Endothelial cell of umbilical vein (primary cell): ENCODE measurements around the gene MAP7D3.

Source experiments
- EZH2 ChIP-seq: IDR thresholded peaks from 2 replicates; pipeline ENCODE4 v1.6.1; 2012; ENCODE audit warnings: borderline replicate concordance, low read depth, mild to moderate bottlenecking, moderate library complexity, low read length, inconsistent platforms; ENCODE audit not compliant: severe bottlenecking
- GATA2 ChIP-seq: IDR thresholded peaks from 2 replicates; pipeline ENCODE4 v1.7.0; 2011; ENCODE audit warnings: low read depth, mild to moderate bottlenecking, moderate library complexity, mixed read lengths, low read length; ENCODE audit not compliant: insufficient read length, insufficient read depth
- JUN ChIP-seq: IDR thresholded peaks from 2 replicates; pipeline ENCODE4 v1.6.1; 2011; ENCODE audit warnings: borderline replicate concordance, low read depth; ENCODE audit not compliant: insufficient read length, insufficient read depth
- MYC ChIP-seq: IDR thresholded peaks from one replicate; pipeline ENCODE4 v1.6.1; 2011; ENCODE audit warnings: mild to moderate bottlenecking, low read depth, low read length
- POLR2A ChIP-seq: IDR thresholded peaks from 2 replicates; pipeline ENCODE4 v1.6.1; 2012; ENCODE audit warnings: low read depth, mild to moderate bottlenecking, control low read depth, low read length
- POLR2AphosphoS5 ChIP-seq: IDR thresholded peaks from 2 replicates; pipeline ENCODE4 v1.6.1; 2012; ENCODE audit warnings: low read depth, mild to moderate bottlenecking, control low read depth, low read length, moderate library complexity; ENCODE audit not compliant: insufficient read depth
- TF ChIP-seq, protein P1 (sequence below), 2 donors: IDR thresholded peaks; 1 replicate in 1 of 2; 2 replicates in 1 of 2; pipeline ENCODE4 v1.5.1; 2011; ENCODE audit warnings: low read length in 2 of 2, mild to moderate bottlenecking in 2 of 2, moderate library complexity in 2 of 2, control low read depth in 1 of 2, inconsistent platforms in 1 of 2, low read depth in 1 of 2; ENCODE audit not compliant: insufficient read depth in 1 of 2; ENCODE audit errors: extremely low read depth in 1 of 2
- TF ChIP-seq, protein P2 (sequence below): IDR thresholded peaks from 2 replicates; pipeline ENCODE4 v1.6.1; 2011; ENCODE audit not compliant: insufficient read depth, insufficient read length

DNA sequence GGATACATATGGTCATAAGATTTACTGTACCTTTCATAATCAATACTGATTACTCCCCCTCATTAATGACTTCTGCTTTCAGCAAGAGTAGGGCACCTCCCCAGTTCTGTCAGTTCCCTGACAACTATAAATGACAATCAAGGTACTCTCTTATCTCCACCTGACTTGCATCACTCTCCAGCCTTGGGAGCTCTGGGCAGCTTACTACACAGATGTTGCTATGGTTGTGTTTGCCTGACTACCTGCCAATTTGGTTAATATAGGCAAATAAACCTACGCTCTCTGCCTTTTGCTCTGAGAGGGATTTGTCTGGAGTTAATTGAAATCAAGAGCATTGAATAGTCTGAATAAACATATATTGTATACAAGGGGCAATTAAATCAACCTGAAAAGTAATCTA, 22.8 kb upstream of the MAP7D3 start:
- TF ChIP-seq, protein P1, sequence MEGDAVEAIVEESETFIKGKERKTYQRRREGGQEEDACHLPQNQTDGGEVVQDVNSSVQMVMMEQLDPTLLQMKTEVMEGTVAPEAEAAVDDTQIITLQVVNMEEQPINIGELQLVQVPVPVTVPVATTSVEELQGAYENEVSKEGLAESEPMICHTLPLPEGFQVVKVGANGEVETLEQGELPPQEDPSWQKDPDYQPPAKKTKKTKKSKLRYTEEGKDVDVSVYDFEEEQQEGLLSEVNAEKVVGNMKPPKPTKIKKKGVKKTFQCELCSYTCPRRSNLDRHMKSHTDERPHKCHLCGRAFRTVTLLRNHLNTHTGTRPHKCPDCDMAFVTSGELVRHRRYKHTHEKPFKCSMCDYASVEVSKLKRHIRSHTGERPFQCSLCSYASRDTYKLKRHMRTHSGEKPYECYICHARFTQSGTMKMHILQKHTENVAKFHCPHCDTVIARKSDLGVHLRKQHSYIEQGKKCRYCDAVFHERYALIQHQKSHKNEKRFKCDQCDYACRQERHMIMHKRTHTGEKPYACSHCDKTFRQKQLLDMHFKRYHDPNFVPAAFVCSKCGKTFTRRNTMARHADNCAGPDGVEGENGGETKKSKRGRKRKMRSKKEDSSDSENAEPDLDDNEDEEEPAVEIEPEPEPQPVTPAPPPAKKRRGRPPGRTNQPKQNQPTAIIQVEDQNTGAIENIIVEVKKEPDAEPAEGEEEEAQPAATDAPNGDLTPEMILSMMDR (IDR thresholded peaks at IDR 0.05; ENCODE audit: extremely low read depth in 1 of 2, insufficient read depth in 1 of 2, low read depth in 1 of 2, low read length in 2 of 2) = no peak
- TF ChIP-seq POLR2A (no peak), EZH2 (no peak), POLR2AphosphoS5 (no peak), MYC (no peak), JUN (no peak), GATA2 (no peak)
- TF ChIP-seq, protein P2, sequence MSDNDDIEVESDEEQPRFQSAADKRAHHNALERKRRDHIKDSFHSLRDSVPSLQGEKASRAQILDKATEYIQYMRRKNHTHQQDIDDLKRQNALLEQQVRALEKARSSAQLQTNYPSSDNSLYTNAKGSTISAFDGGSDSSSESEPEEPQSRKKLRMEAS = no peak
